Trophoblast cell (in vitro differentiated cells and primary cell): ENCODE results near the gene SKAP1.
A peak's percentile ranks its signal among the peaks of the same experiment; 100 is the strongest.

ENCODE experiments used
- DNase-seq, 2 donors: peaks; one replicate each; pipeline ENCODE4 v3.0.0-alpha.2; 2016
- H2AFZ ChIP-seq: 2 replicates; pipeline ENCODE4 v1.6.1; 2013; ENCODE audit warnings: low read length, moderate library complexity, mild to moderate bottlenecking; ENCODE audit not compliant: insufficient read depth, poor library complexity
- H2AK5ac ChIP-seq: 2 replicates; pipeline ENCODE4 v1.6.1; 2013; ENCODE audit warnings: mild to moderate bottlenecking, low read length
- H2BK120ac ChIP-seq: 2 replicates; pipeline ENCODE4 v1.6.1; 2013; ENCODE audit warnings: low read length, mild to moderate bottlenecking, moderate library complexity; ENCODE audit not compliant: insufficient read depth, poor library complexity
- H2BK12ac ChIP-seq: 2 replicates; pipeline ENCODE4 v1.6.1; 2013; ENCODE audit warnings: mild to moderate bottlenecking, low read length, moderate library complexity
- H2BK5ac ChIP-seq: 2 replicates; pipeline ENCODE4 v1.6.1; 2013; ENCODE audit warnings: low read length, low read depth, moderate library complexity, mild to moderate bottlenecking; ENCODE audit not compliant: poor library complexity
- H3K14ac ChIP-seq: 2 replicates; pipeline ENCODE4 v1.6.1; 2013; ENCODE audit warnings: mild to moderate bottlenecking, low read length
- H3K18ac ChIP-seq: 2 replicates; pipeline ENCODE4 v1.6.1; 2013; ENCODE audit warnings: mild to moderate bottlenecking, low read length
- H3K23ac ChIP-seq: 2 replicates; pipeline ENCODE4 v1.6.1; 2013; ENCODE audit warnings: low read length
- H3K27ac ChIP-seq: 2 replicates; pipeline ENCODE4 v1.5.1; 2013; ENCODE audit warnings: low read depth, mild to moderate bottlenecking, inconsistent platforms, low read length, moderate library complexity
- H3K27me3 ChIP-seq: 2 replicates; pipeline ENCODE4 v1.6.1; 2013; ENCODE audit warnings: inconsistent platforms, mild to moderate bottlenecking, low read length, moderate library complexity; ENCODE audit not compliant: insufficient read depth
- H3K36me3 ChIP-seq, 2 experiments: 1 replicate in 1 of 2; 2 replicates in 1 of 2; pipeline ENCODE4 v1.6.1; 2013; ENCODE audit warnings: low read length in 2 of 2, mild to moderate bottlenecking in 2 of 2, moderate library complexity in 1 of 2; ENCODE audit not compliant: insufficient read depth in 2 of 2, control insufficient read depth in 1 of 2
- H3K4ac ChIP-seq: 2 replicates; pipeline ENCODE4 v1.6.1; 2013; ENCODE audit warnings: low read depth, mild to moderate bottlenecking, low read length, moderate library complexity
- H3K4me1 ChIP-seq, 2 experiments: 1 replicate in 1 of 2; 2 replicates in 1 of 2; pipeline ENCODE4 v1.6.1; 2013; ENCODE audit warnings: low read length in 2 of 2, mild to moderate bottlenecking in 2 of 2, moderate library complexity in 1 of 2; ENCODE audit not compliant: insufficient read depth in 2 of 2, control insufficient read depth in 1 of 2
- H3K4me2 ChIP-seq: 2 replicates; pipeline ENCODE4 v1.6.1; 2013; ENCODE audit warnings: inconsistent platforms, mild to moderate bottlenecking, low read length, moderate library complexity
- H3K4me3 ChIP-seq: 2 replicates; pipeline ENCODE4 v1.5.1; 2013; ENCODE audit warnings: mild to moderate bottlenecking, low read depth, low read length, inconsistent platforms
- H3K79me1 ChIP-seq: one replicate; pipeline ENCODE4 v1.6.1; 2013; ENCODE audit warnings: low read length
- H3K79me2 ChIP-seq: 2 replicates; pipeline ENCODE4 v1.6.1; 2013; ENCODE audit warnings: low read length, mild to moderate bottlenecking; ENCODE audit not compliant: control insufficient read depth, insufficient read depth, poor library complexity
- H3K9ac ChIP-seq: 2 replicates; pipeline ENCODE4 v1.6.1; 2013; ENCODE audit warnings: mild to moderate bottlenecking, low read length
- H3K9me3 ChIP-seq: 2 replicates; pipeline ENCODE4 v1.6.1; 2013; ENCODE audit warnings: low read depth, mild to moderate bottlenecking, control low read depth, inconsistent platforms, low read length; ENCODE audit not compliant: insufficient read depth
- H4K12ac ChIP-seq: 2 replicates; pipeline ENCODE4 v1.6.1; 2013; ENCODE audit warnings: low read depth, mild to moderate bottlenecking, low read length, moderate library complexity
- H4K8ac ChIP-seq: 2 replicates; pipeline ENCODE4 v1.6.1; 2013; ENCODE audit warnings: low read depth, mild to moderate bottlenecking, low read length, moderate library complexity
- H4K91ac ChIP-seq: one replicate; pipeline ENCODE4 v1.6.1; 2013; ENCODE audit warnings: low read depth, mild to moderate bottlenecking, low read length, moderate library complexity
- WGBS: extraction: QIAGEN DNeasy Blood & Tissue Kit; methylation state at CpG from one replicate; pipeline ENCODE4 v1.1.7; 2013; ENCODE audit warnings: missing lambda C conversion rate; ENCODE audit not compliant: insufficient read length, insufficient coverage; ENCODE audit errors: extremely low coverage; 5-methylcytosine and 5-hydroxymethylcytosine counted together

Gene SKAP1

GRCh38 chr17:48438516-48439061, 8.6 kb upstream of the SKAP1 start:
- Histone ChIP-seq H3K14ac (no peak overlapping the region), H2BK120ac (no peak overlapping the region), H3K4me3 (no peak overlapping the region), H3K27me3 (no peaks in the 10 kb centered on the region), H3K79me1 (no peaks in the 10 kb centered on the region), H4K8ac (no peak overlapping the region), H3K36me3 (no peaks in the 10 kb centered on the region), H2BK12ac (no peak overlapping the region), H3K4me1 (no peaks in the 10 kb centered on the region), H3K23ac (no peak overlapping the region), H3K9me3 (no peaks in the 10 kb centered on the region), H2AK5ac (no peak overlapping the region), H2BK5ac (no peak overlapping the region), H4K91ac (no peak overlapping the region), H3K4ac (no peak overlapping the region), H3K9ac (no peak overlapping the region), H3K27ac (no peak overlapping the region), H3K4me2 (no peak overlapping the region), H2AFZ (no peak overlapping the region), H4K12ac (no peak overlapping the region), H3K79me2 (no peaks in the 10 kb centered on the region), H3K18ac (no peak overlapping the region)
- no CpG with 5 or more reads among the region's 3 CpGs for WGBS
- DNase-seq: no peak

- Histone ChIP-seq H3K79me2 (no peaks in the 10 kb centered on the region), H3K4me2 (no peak overlapping the region), H3K18ac (no peak overlapping the region), H3K27me3 (peaks cover 21% of the 10 kb centered on the region), H2BK120ac (no peak overlapping the region), H3K14ac (no peak overlapping the region), H2AK5ac (no peak overlapping the region), H3K79me1 (no peaks in the 10 kb centered on the region), H4K12ac (no peak overlapping the region), H2BK5ac (no peak overlapping the region), H3K9ac (peak overlapping the region; percentile 4), H4K91ac (no peak overlapping the region), H3K23ac (no peak overlapping the region), H3K9me3 (no peaks in the 10 kb centered on the region), H3K27ac (no peak overlapping the region), H2BK12ac (no peak overlapping the region), H3K4me1 (peaks cover 3 to 4% of the 10 kb centered on the region in 2 experiments), H3K4ac (no peak overlapping the region), H3K36me3 (no peaks in the 10 kb centered on the region), H2AFZ (no peak overlapping the region), H4K8ac (no peak overlapping the region), H3K4me3 (no peak overlapping the region)
- whole genome bisulfite sequencing: no CpG with 5 or more reads among the region's 6 CpGs
- DNase-seq: no peak
Observed at GRCh38 chr17:48433896-48434295, 3.9 kb upstream of the SKAP1 start.

GRCh38 chr17:48432820-48433775, 3.1 kb upstream of the SKAP1 start:
- Histone ChIP-seq H3K79me1 (no peaks in the 10 kb centered on the region), H3K79me2 (no peaks in the 10 kb centered on the region), H4K12ac (no peak overlapping the region), H3K9me3 (no peaks in the 10 kb centered on the region), H3K23ac (no peak overlapping the region), H3K9ac (no peak overlapping the region), H3K4me2 (no peak overlapping the region), H3K14ac (no peak overlapping the region), H3K18ac (no peak overlapping the region), H4K91ac (no peak overlapping the region), H3K36me3 (no peaks in the 10 kb centered on the region), H2AFZ (no peak overlapping the region), H2BK5ac (no peak overlapping the region), H4K8ac (no peak overlapping the region), H2AK5ac (no peak overlapping the region), H3K27me3 (peaks cover 21% of the 10 kb centered on the region), H2BK120ac (no peak overlapping the region), H3K27ac (no peak overlapping the region), H3K4me3 (no peak overlapping the region), H2BK12ac (no peak overlapping the region), H3K4me1 (peaks cover 3 to 4% of the 10 kb centered on the region in 2 experiments), H3K4ac (no peak overlapping the region)
- no CpG with 5 or more reads among the region's 11 CpGs for WGBS
- DNase-seq: no peak

- Histone ChIP-seq H3K79me1 (no peaks in the 10 kb centered on the region), H4K12ac (no peak overlapping the region)
Observed at GRCh38 chr17:48429156-48429555, 858 bp downstream of the SKAP1 start.

More at GRCh38 chr17:48429156-48429555, 858 bp downstream of the SKAP1 start:
- Histone ChIP-seq H2AK5ac (no peak overlapping the region), H3K14ac (no peak overlapping the region), H3K27me3 (peaks cover 21% of the 10 kb centered on the region), H2BK120ac (no peak overlapping the region), H3K4me3 (no peak overlapping the region), H4K8ac (no peak overlapping the region), H2AFZ (no peak overlapping the region), H3K18ac (no peak overlapping the region), H3K36me3 (no peaks in the 10 kb centered on the region), H2BK5ac (no peak overlapping the region), H3K9ac (no peak overlapping the region), H3K27ac (no peak overlapping the region), H2BK12ac (no peak overlapping the region), H3K4me1 (peaks cover 3 to 4% of the 10 kb centered on the region in 2 experiments), H3K9me3 (no peaks in the 10 kb centered on the region), H3K4me2 (no peak overlapping the region), H4K91ac (no peak overlapping the region), H3K79me2 (no peaks in the 10 kb centered on the region), H3K23ac (no peak overlapping the region), H3K4ac (no peak overlapping the region)
- WGBS: no CpG with 5 or more reads among the region's 8 CpGs
- DNase-seq: no peak
